Keratinocyte (primary cell): ENCODE measurements around the gene GRAP. TPM values are rescaled to one million over a fixed set of nuclear protein-coding genes. Genes with fewer than 3 reads are reported as not detected.
"Not testable (repeated sequence)": the region's sequence is repeated elsewhere in the genome, so short reads cannot be mapped to it uniquely, and the experiment has no call there.

Experiments used
- DNase-seq: peaks from one replicate; pipeline ENCODE4 v3.0.0-alpha.2; 2011; ENCODE audit warnings: low read depth, missing footprints, low spot score
- FAIRE-seq: peaks from 2 replicates; lab custom pipeline; 2011; peaks lifted over from hg19 to GRCh38; lab: Jason Lieb, UNC
- H2AFZ ChIP-seq: 2 replicates; pipeline ENCODE4 v1.6.0; 2012; ENCODE audit warnings: low read length, control low read depth, inconsistent platforms; ENCODE audit not compliant: control insufficient read depth
- H3K27ac ChIP-seq: 2 replicates; pipeline ENCODE4 v1.5.1; 2011; ENCODE audit warnings: low read length; ENCODE audit not compliant: control insufficient read depth, insufficient read depth
- H3K27me3 ChIP-seq: 3 replicates; pipeline ENCODE4 v1.6.0; 2011; ENCODE audit warnings: low read length; ENCODE audit not compliant: control insufficient read depth, insufficient read depth; ENCODE audit errors: extremely low read depth
- H3K36me3 ChIP-seq, 2 experiments: 2 replicates in 1 of 2; 3 replicates in 1 of 2; pipeline ENCODE4 v1.5.1; 2011; ENCODE audit warnings: low read length in 2 of 2, mild to moderate bottlenecking in 1 of 2; ENCODE audit not compliant: control insufficient read depth in 2 of 2, insufficient read depth in 2 of 2; ENCODE audit errors: extremely low read depth in 1 of 2
- H3K4me1 ChIP-seq: 3 replicates; pipeline ENCODE4 v1.5.1; 2011; ENCODE audit warnings: low read length; ENCODE audit not compliant: control insufficient read depth, insufficient read depth; ENCODE audit errors: extremely low read depth
- H3K4me2 ChIP-seq: 3 replicates; pipeline ENCODE4 v1.6.0; 2011; ENCODE audit warnings: low read depth, low read length; ENCODE audit not compliant: control insufficient read depth, insufficient read depth; ENCODE audit errors: extremely low read depth
- H3K4me3 ChIP-seq, 3 experiments: fragments of 200-600 bp in 1 of 3; sonication (generic) in 1 of 3; 2 replicates in 2 of 3; 3 replicates in 1 of 3; pipeline ENCODE4 v1.5.1; 2011 to 2016; ENCODE audit warnings: low read length in 3 of 3, mild to moderate bottlenecking in 3 of 3, control low read depth in 2 of 3, inconsistent platforms in 1 of 3, low read depth in 1 of 3, mixed read lengths in 1 of 3, mixed run types in 1 of 3, moderate library complexity in 1 of 3; ENCODE audit not compliant: control insufficient read depth in 2 of 3, insufficient read depth in 2 of 3; ENCODE audit errors: extremely low read depth in 1 of 3
- H3K79me2 ChIP-seq: 2 replicates; pipeline ENCODE4 v1.6.0; 2012; ENCODE audit warnings: low read length; ENCODE audit not compliant: control insufficient read depth, insufficient read depth
- H3K9ac ChIP-seq: 3 replicates; pipeline ENCODE4 v1.6.0; 2011; ENCODE audit warnings: low read length; ENCODE audit not compliant: control insufficient read depth, insufficient read depth; ENCODE audit errors: extremely low read depth
- H3K9me1 ChIP-seq: 3 replicates; pipeline ENCODE4 v1.6.0; 2011; ENCODE audit warnings: low read length; ENCODE audit not compliant: control insufficient read depth, insufficient read depth; ENCODE audit errors: extremely low read depth
- H3K9me3 ChIP-seq: 2 replicates; pipeline ENCODE4 v1.5.1; 2012; ENCODE audit warnings: low read depth, low read length; ENCODE audit not compliant: control insufficient read depth
- H4K20me1 ChIP-seq: 3 replicates; pipeline ENCODE4 v1.6.0; 2011; ENCODE audit warnings: low read length; ENCODE audit not compliant: control insufficient read depth, insufficient read depth; ENCODE audit errors: extremely low read depth
- dilution Hi-C: fragments of 300-500 bp; cut with MboI; formaldehyde crosslinking; loops from one replicate; pipeline ENCODE4 v1.7.0; 2020; ENCODE audit warnings: low sequenced_read_pairs; ENCODE audit not compliant: extremely low pct_ligation_motif_present
- polyA minus RNA-seq, 3 experiments: library from RNA; depleted of rRNA, polyadenylated mRNA; stranded (reverse); fragments of >200 nt; gene quantifications; 1 replicate in 1 of 3; 2 replicates in 1 of 3; 3 replicates in 1 of 3; pipeline ENCODE4 v1.2.3, GENCODE V29; 2011
- polyA plus RNA-seq, 5 experiments: library from polyadenylated mRNA; depleted of rRNA in 3 of 5; stranded (reverse) in 3 of 5; stranded (forward) in 1 of 5; unstranded in 1 of 5; fragments of >200 nt; gene quantifications; 1 replicate in 1 of 5; 2 replicates in 3 of 5; 3 replicates in 1 of 5; pipeline versions ENCODE4 v1.2.1 to v1.2.3, GENCODE V29; 2011 to 2012; ENCODE audit warnings: missing spikeins in 2 of 5, low read depth in 1 of 5, low replicate concordance in 1 of 5

The GRAP gene
- polyA plus RNA-seq = 0.02 to 0.05 TPM (median 0.03 TPM) in 3 replicates
- polyA plus RNA-seq (2011; ENCODE audit: low read depth) = not detected
- polyA plus RNA-seq (2011; cell fraction: cytosol; rRNA removed) = 0.04 TPM in 1 of 2 replicates, not detected in the other
- 0.12 TPM in 1 of 2 replicates, not detected in the other for polyA plus RNA-seq (2011; cell fraction: nucleus; rRNA removed)
- not detected in 2 replicates for polyA plus RNA-seq (2012; ENCODE audit: low replicate concordance)
- not detected in 3 replicates for polyA minus RNA-seq
- not detected for polyA minus RNA-seq (2011; cell fraction: cytosol; rRNA and poly(A)+ RNA removed)
- polyA minus RNA-seq (2011; cell fraction: nucleus; rRNA and poly(A)+ RNA removed) = not detected in 2 replicates

DNA sequence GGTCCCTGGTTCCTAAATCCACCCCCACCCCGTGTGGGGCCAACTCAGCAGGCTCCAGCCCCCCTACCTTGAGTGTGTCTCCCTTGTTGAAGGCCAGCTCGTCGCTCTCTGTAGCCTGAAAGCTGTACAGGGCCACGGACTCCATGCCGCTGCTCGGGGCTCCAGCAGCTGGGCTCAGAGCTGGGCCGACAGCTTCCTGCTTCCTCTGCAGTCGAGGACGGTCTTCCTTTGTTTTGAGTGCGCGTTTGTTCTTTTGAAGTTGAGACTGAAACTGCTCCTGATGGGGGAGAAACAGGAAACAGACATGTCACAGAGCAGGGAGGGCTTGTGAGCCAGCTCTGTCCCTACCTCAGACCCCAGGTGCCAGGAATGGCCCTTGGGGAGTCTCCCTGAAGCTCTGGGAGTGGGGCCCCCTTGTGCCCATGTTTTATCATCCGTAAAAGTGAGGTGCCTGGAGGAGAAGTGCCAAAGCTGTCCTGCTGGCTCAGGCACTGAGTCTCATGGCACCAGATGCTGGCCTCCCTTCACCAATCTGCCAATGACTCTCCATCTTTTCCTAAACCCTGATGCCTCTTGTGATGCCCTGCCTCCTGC lies at the start of gene GRAP:
Gene GRAP (minus strand): TSS at position 176 of the 594 bp plus-strand sequence. CDS start 31 bp downstream, at position 145.
- FAIRE-seq, H3K4me2 ChIP-seq, H4K20me1 ChIP-seq, H3K9ac ChIP-seq, H3K9me1 ChIP-seq, H3K4me3 ChIP-seq, DNase-seq, H2AFZ ChIP-seq, H3K4me1 ChIP-seq, H3K27ac ChIP-seq, H3K9me3 ChIP-seq, H3K27me3 ChIP-seq, H3K79me2 ChIP-seq, H3K36me3 ChIP-seq, dilution Hi-C loops: not testable (repeated sequence)

DNA sequence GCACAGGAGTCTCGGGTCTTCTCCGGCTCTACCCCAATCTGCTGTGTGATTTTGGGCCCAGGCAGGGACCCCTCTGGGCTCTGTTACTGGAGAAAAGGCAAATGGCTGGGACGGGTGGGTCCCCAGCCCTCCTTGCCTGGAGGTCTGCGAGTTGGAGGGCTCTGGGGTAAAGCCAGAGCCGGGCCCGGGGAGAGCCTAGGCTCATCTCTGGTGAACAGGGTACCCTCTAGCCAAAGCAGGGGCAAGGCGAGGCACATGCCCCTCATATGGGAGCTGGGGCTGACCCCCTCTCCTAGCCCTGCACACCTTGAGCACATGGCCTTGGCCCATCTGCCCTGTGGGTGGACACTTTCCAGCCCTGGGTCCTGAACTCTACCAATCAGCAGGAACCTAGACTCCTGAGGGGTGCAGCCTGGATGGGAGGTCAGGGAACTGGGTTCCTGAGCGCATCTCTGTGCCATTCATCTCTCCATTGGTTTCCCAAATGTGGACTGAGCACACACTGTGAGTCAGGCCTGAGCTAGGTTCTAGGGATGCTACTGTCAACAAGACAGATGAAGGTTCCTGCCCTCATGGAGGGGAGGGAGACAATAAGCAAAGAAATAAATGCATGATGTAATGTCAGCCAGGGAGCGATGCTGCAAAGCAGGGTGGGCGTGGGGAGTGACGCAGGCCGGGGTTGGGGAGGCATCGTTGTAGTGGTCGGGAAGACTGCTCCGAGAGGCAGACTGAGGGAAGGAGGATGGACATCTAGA lies 47.1 kb upstream of the GRAP start:
- FAIRE-seq, H3K9ac ChIP-seq, H2AFZ ChIP-seq, H3K36me3 ChIP-seq, DNase-seq, H3K79me2 ChIP-seq, dilution Hi-C loops, H3K27me3 ChIP-seq, H3K9me3 ChIP-seq, H4K20me1 ChIP-seq, H3K27ac ChIP-seq, H3K4me3 ChIP-seq, H3K4me2 ChIP-seq, H3K4me1 ChIP-seq, H3K9me1 ChIP-seq: not testable (repeated sequence)

DNA sequence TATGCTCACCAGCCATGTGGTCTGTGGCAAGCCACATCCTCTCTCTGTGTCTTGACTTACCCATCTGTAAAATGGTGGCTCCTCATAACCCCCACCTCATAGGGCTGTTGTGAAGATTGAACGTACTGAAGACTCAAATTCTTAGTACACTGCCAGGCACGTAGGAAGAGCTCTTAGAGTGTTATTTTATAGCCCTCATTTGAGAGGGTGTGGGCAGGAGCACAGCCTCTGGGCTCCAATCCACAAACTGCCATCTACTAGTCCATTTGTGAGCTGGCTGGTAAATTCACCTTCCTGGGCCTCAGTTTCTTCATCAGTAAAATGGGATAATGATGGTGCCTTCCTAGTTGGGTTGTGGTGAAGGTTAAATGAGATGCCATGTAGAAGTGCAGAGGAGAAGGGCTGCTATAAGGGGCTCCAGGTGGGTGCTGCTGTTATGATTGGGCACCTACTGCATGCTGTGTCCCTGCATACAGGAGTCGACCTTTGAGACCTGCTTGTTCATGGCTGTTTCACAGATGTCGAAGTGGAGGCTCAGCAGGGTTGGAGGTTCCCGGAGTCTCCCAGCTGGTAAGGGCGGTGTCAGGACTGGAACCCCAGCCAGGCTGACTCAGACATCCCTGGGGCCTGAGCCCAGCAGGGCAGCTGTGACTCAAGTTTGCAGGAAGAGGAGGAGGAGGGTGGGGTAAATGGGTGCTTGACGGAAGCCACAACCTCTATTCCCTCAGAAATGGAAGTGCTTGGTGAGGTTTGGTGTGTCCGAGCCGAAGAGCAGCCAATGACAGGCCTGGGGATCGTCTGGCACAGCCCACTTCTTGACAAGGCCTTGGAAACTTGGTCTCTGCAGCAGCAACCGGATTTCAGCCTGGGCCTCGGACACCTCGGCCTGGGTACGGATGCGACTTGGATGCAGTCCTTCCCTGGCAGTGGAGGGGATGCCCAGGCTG lies 46.3 kb upstream of the GRAP start:
- H3K27me3 ChIP-seq, dilution Hi-C loops, H3K9me1 ChIP-seq, H3K9ac ChIP-seq, DNase-seq, H2AFZ ChIP-seq, H3K4me2 ChIP-seq, H4K20me1 ChIP-seq, H3K36me3 ChIP-seq, H3K4me3 ChIP-seq, H3K79me2 ChIP-seq, FAIRE-seq, H3K9me3 ChIP-seq, H3K27ac ChIP-seq, H3K4me1 ChIP-seq: not testable (repeated sequence)

DNA sequence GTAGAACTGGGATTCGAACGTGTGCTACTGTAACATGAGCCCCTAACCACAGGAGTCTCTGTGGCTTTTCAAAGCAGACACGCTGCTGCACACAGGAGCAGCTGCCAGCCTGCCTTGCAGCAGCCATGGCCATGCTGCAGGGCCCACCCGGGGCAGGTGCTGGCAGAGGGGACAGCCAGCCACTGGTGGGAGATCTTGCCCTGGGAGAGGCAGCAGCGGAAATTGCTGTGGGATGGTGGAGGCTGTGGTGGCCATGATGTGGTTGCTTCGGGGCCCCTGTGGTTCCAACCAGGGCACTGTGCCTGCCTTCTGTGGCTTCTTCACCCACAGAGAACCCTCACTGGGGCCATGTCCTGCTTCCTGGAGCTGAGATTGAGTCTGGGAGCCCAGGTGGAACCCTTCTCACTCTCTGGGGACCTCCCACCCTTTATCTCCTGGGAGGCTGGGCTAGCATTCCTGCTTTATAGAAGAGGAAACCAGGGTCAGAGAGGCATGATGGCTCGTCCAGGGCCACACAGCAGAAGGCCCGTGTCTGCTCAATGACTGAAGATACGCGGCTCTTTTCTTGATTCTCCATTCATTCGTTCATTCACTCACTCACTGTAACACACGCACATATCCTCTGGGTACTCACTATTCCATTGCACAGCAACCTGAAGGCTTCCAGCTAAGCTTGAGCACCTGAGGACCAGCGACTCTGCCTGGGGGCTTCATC lies 43.5 kb upstream of the GRAP start:
- H3K4me3 ChIP-seq, H3K9me3 ChIP-seq, H4K20me1 ChIP-seq, H3K9ac ChIP-seq, DNase-seq, H3K4me1 ChIP-seq, FAIRE-seq, H3K4me2 ChIP-seq, H3K79me2 ChIP-seq, H3K27me3 ChIP-seq, H3K9me1 ChIP-seq, H2AFZ ChIP-seq, H3K27ac ChIP-seq, dilution Hi-C loops, H3K36me3 ChIP-seq: not testable (repeated sequence)
